22Rv1 (cell line): ENCODE results near the gene SNHG17.
"Not testable (repeated sequence)": the region's sequence is repeated elsewhere in the genome, so short reads cannot be mapped to it uniquely, and the experiment has no call there.

ENCODE experiments used
- H3K27ac ChIP-seq: fragments of 450-650 bp; 2 replicates; pipeline ENCODE4 v1.5.1; 2017
- ZFX ChIP-seq: fragments of 450-650 bp; IDR thresholded peaks from 2 replicates; pipeline ENCODE4 v1.6.1; 2017; ENCODE audit warnings: antibody characterized with exemption, borderline replicate concordance
- TF ChIP-seq, protein P1 (sequence below): fragments of 450-650 bp; IDR thresholded peaks from 2 replicates; pipeline ENCODE4 v1.5.1; 2017; ENCODE audit warnings: mild to moderate bottlenecking

SNHG17 gene

DNA sequence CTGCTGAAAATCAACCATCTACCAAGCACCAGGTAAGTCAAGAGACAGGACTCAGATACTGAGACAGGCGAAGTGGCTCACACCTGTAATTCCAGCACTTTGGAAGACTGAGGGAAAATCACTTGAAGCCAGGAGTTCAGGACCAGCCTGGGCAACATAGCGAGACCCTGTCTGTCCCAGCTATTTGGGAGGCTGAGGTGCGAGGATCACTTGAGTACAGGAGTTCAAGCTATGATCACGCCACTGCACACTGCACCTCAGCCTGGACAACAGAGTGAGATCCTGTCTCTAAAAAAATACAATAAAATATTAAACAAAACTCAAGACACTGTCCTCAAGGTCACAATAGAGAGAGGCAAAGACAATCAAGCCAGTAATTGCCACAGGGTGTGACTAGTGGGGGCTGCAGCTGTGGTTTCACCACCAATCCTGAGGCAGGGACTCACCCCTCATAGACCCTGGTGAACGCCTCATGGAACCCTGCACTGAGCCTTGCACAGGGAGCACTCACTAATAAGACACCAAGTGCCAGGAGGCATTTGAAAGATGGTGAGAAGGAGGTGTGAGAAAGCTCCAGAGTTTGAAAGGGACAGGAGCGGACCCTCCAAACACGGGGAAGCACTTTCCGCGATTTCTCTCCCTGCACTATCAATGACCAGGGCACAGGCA lies 1.7 kb downstream of the SNHG17 start:
- TF ChIP-seq, protein P1, sequence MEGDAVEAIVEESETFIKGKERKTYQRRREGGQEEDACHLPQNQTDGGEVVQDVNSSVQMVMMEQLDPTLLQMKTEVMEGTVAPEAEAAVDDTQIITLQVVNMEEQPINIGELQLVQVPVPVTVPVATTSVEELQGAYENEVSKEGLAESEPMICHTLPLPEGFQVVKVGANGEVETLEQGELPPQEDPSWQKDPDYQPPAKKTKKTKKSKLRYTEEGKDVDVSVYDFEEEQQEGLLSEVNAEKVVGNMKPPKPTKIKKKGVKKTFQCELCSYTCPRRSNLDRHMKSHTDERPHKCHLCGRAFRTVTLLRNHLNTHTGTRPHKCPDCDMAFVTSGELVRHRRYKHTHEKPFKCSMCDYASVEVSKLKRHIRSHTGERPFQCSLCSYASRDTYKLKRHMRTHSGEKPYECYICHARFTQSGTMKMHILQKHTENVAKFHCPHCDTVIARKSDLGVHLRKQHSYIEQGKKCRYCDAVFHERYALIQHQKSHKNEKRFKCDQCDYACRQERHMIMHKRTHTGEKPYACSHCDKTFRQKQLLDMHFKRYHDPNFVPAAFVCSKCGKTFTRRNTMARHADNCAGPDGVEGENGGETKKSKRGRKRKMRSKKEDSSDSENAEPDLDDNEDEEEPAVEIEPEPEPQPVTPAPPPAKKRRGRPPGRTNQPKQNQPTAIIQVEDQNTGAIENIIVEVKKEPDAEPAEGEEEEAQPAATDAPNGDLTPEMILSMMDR, result no peak
- no peak for TF ChIP-seq ZFX
- H3K27ac ChIP-seq, result no peak overlapping the region

DNA sequence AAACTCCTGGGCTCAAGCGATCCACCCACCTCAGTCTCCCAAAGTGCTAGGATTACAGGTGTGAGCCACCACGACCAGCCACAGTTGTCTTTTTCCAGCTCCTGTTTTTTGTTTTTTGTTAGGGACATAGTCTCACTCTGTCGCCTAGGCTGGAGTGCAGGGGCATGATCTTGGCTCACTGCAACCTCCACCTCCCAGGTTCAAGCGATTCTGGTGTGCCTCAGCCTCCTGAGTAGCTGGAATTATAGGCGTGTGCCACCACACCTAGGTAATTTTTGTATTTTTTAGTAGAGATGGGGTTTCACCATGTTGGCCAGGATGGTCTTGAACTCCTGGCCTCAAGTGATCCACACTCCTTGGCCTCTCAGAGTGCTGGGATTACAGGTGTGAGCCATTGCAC lies 2.3 kb downstream of the SNHG17 start:
- not testable (repeated sequence) for H3K27ac ChIP-seq

DNA sequence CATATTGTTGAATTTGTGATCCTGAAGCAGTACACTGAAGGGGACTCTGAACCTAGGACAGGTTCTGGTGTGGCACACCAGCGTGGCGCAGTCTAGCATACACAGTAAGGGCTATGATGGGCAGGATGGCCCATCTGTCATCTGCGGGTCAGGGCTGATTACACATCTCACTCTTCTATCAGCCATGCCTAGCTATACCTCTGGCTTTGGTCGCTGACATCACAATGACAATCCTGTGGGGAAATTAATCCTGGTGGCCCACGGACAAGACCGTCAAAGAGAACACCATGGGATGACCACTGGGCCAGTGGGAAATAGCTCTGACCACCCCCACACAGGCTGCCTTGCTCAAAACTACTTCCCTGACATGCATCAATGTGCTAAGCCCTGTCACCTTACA lies 2.8 kb downstream of the SNHG17 start:
- no peak for TF ChIP-seq ZFX
- TF ChIP-seq, protein P1, result no peak
- no peak overlapping the region for H3K27ac ChIP-seq

DNA sequence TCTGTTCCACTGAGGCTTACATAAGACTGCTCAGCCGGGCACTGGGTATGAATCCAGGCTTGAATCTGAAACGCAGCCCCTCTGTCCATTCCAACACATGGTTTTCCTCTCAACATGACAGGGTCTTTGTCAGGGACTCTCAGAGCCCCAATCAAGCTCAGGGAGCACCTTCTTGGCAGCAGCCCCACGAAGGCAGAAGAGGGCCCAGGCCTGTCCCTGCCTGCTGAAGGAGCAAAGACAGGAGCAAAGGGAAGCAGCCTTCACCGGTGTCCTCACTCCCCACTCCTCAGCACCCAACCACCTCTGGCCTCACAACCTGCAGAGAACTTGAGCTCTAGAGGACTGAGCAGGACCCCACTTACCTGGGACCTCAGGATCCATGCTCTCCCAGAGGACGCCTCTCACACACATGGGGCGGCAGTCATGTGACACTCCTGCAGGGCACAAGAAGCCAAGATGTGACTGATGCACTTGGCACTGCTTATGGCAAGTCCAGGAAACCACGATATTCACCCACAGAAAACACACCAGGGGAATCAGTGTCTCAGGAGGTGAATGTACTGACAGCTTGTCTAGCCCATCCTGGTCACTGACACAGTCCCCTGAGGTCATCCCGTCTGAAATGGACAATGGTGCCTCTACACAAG lies 4.3 kb downstream of the SNHG17 start:
- TF ChIP-seq, protein P1, result no peak
- no peak for TF ChIP-seq ZFX
- H3K27ac ChIP-seq, result no peak overlapping the region

DNA sequence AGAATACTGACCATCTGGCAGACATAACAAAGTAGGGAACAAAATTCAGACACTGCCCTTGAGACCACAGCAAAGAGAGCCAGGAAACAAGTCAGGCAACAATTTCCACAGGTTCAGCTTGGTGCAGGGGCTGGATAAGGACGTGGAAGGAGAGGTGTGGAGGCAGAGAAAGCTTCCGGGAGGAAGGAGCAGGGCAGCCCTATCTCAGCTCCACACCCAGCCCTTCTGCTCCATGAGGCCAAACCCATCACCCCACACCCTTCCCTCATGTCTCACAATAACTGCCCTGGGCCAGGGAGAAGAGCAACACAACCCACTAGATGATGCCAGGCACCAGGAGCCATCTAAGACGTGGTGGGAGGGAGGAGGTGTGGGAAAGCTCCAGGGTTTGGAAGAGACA lies 5.8 kb downstream of the SNHG17 start:
- no peak overlapping the region for H3K27ac ChIP-seq
- TF ChIP-seq, protein P1, result no peak
- no peak for TF ChIP-seq ZFX

DNA sequence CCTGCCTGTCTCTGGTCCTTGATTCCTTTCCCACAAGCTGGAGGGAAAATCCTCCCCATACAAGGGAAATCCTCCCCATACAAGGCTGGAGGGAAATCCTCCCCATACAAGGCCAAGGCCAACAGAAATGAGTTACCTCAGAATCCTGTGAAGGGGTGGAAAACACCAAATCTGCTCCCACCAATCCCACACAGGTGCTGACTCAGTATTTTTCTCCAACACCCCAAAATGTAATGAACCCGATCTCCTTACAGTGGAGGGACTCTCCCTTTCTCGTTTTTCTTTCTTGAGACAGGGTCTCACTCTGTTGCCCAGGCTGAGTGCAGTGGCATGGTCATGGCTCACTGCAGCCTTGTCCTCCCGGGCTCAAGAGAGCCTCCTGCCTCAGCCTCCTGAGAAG lies 6.3 kb downstream of the SNHG17 start:
- TF ChIP-seq, protein P1, result no peak
- TF ChIP-seq ZFX, result no peak
- H3K27ac ChIP-seq, result no peak overlapping the region

DNA sequence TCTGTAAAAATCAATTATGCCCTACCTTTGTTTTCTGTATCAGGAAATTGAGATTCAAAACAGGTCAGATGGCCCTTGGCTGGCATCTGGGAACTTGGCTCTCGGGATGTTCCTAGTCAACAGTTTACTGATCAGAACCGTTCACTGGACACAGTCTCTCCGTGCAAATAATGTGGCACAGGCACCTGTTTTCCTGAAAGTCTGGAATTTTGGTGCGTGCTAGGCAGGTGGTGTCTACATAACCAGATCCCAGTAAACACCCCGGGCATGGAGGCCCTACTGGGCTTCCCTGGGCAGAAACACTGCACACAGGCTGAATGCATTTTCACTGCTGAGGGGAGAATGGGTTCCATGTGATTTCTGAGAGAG lies 7.5 kb downstream of the SNHG17 start:
- TF ChIP-seq ZFX, result no peak
- TF ChIP-seq, protein P1, result no peak
- no peak overlapping the region for H3K27ac ChIP-seq
